AG09309 (cell line): Measurements from ENCODE around the gene CD3D.

ENCODE experiments used
- DNase-seq: peaks from one replicate; pipeline ENCODE4 v3.0.0-alpha.2; 2010; ENCODE audit warnings: low read depth
- H3K4me3 ChIP-seq: 2 replicates; pipeline ENCODE4 v1.5.1; 2011; ENCODE audit warnings: mild to moderate bottlenecking, low read depth, low read length, moderate library complexity; ENCODE audit not compliant: control insufficient read depth
- TF ChIP-seq, protein P1 (sequence below): IDR thresholded peaks from 2 replicates; pipeline ENCODE4 v1.5.1; 2011; ENCODE audit warnings: mild to moderate bottlenecking, low read depth, low read length, inconsistent platforms; ENCODE audit not compliant: insufficient read depth, control insufficient read depth; ENCODE audit errors: missing control alignments

CD3D gene

DNA sequence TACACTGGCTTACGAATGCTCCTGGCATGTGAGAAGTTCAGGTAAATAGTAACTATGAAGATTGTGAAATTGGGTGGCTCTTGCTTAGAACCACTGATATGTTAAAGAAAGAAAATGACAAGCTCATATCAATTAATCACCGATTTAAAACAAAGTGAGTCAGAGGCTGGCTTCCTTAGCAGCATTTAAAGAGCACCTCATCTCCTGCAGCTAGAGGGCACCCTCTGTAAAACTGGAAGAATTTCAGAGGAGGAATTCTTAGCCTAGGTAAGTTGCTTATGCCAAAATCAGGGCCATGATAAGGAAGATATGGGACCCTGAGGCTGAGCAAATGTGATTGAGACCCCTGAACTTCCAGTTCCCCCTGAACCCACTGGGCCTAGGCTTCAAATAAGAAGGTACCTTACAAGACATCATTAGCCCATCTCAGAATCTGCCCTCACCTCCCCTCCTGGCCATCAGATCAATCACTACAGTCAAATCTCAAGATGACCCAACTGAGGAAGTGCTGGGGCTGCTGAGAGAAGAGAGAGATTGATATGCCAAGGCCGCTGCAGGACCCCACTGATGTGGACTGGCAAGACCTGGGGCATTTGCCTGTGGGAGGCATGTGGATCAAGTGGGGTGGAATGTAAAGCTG is 46.6 kb downstream of the CD3D start:
- DNase-seq = no peak
- H3K4me3 ChIP-seq = no peak overlapping the region
- TF ChIP-seq, protein P1, sequence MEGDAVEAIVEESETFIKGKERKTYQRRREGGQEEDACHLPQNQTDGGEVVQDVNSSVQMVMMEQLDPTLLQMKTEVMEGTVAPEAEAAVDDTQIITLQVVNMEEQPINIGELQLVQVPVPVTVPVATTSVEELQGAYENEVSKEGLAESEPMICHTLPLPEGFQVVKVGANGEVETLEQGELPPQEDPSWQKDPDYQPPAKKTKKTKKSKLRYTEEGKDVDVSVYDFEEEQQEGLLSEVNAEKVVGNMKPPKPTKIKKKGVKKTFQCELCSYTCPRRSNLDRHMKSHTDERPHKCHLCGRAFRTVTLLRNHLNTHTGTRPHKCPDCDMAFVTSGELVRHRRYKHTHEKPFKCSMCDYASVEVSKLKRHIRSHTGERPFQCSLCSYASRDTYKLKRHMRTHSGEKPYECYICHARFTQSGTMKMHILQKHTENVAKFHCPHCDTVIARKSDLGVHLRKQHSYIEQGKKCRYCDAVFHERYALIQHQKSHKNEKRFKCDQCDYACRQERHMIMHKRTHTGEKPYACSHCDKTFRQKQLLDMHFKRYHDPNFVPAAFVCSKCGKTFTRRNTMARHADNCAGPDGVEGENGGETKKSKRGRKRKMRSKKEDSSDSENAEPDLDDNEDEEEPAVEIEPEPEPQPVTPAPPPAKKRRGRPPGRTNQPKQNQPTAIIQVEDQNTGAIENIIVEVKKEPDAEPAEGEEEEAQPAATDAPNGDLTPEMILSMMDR = peak; percentile 51

DNA sequence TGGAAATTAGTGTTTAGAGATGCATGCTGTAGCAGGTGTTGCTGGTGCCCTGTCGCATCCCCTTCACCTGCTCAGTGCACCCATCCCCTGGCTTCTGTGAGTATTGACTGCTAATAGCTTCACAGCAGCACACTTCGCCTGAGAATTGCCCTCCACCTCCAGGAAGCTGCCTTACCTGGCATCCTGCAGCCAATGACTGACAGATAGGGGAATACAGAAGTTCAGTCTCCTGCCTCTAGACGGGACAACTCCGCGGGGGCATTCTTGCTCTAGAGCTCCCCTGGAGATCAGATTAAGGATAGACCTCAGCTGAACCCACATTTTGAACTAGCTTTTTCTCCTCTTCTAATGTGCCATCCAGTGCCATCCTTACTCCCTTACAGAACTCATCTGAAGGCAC is 47.3 kb downstream of the CD3D start:
- H3K4me3 ChIP-seq = no peak overlapping the region
- DNase-seq = no peak
- TF ChIP-seq, protein P1 = no peak

DNA sequence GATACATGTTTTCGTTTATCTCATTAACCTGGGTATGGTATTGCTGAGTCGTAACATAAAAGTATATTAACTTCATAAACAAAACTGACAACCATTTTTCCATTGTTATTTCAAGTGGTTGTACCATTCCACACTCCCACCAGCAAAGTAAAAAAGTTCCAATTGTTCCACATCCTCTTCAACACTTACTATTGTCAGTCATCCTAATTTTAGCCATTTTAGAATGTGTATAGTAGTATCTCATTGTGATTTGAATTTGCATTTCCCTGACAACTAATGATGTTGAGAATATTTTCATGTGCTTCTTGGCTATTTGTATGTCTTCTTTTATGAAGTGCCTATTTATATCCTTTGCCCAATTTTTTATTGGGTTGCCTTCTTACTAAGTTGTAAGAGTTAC is 48.5 kb downstream of the CD3D start:
- no peak overlapping the region for H3K4me3 ChIP-seq
- no peak for DNase-seq
- TF ChIP-seq, protein P1 = no peak

DNA sequence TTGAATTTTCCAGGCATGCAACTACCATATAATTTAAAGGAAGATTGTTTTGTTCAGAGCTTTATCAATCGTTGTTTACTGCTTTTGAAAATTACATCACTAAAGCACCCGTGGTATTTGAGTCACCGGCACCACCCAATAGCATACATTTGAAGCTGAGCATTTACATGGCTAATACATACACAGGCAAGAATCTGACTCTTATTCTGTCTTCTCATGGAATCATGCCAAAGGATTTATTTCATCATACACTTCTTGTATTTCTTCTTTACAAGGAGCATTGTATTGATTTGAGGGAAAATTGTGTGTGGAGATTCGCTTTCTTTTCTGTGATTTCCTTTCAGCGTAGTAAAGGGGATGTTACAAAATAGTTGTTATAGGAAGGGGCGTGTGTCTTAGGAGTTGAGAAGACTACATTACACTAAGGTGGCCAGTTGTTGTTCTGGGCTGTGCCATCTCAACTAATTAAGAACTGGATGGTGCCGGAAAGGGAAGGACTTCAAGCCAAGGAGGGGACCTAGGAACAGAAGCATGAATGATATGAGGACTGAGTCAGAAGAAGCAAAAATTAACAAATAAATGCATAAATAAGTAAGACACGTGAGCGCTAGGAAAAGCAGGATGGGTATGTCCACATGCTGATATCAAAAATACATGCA is 50.9 kb downstream of the CD3D start:
- DNase-seq = no peak
- H3K4me3 ChIP-seq = no peak overlapping the region
- TF ChIP-seq, protein P1 = no peak

DNA sequence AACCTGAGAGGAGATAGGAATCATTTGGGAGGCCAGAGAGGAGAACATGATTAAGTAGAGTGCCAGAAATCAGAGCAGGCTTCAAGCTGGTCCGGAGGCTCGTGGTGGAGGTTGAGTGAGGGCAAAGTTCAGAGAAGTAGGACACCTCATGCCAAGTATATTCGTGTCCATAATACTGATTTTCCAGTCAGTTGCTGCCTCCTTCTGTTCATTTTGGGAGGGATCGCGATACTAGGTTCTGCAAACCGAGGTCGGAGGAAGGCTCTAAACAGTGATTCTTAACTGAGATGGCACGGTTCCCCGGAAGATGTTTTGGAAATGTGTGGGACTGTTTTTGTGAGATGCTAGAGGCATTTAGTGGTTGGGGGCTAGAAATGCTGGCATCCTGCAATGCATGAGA is 51.6 kb downstream of the CD3D start:
- TF ChIP-seq, protein P1 = peak; percentile 8
- no peak for DNase-seq
- no peak overlapping the region for H3K4me3 ChIP-seq

DNA sequence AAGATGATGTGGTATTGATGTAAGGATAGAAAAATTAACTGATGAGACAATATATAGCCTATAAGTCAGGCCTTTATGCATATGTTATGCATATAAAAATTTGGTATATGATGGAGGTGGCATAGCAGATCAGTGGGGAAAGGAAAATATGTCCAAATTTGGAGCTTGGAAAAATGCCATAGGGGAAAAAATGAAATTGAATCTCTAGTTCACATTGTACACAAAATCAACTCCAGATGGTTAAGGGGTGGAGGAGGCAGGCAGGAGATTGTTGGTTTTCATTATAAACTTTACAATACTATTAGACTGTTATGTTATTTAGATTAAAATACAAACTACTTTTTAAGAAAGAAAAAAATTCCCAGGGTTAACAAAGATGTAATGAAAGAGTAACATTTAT is 53.1 kb downstream of the CD3D start:
- H3K4me3 ChIP-seq = no peak overlapping the region
- TF ChIP-seq, protein P1 = no peak
- DNase-seq = no peak
